Stimulated activated CD8-positive, alpha-beta memory T cell treated with anti-CD3 and anti-CD28 coated beads, Interleukin-2, amount 100 ng/mL, for 1 hour (primary cell): ENCODE measurements around the gene MEPCE.

Experiments
- DNase-seq, 2 donors: peaks; one replicate each; pipeline ENCODE4 v3.0.0-alpha.2; 2020; ENCODE audit warnings: low read depth in 2 of 2

Gene MEPCE

GRCh38 chr7:100406767-100407166, 22.9 kb upstream of the MEPCE start:
- DNase-seq = no peak

- no peak for DNase-seq
Observed at GRCh38 chr7:100407285-100408180, 22.1 kb upstream of the MEPCE start.

DNA sequence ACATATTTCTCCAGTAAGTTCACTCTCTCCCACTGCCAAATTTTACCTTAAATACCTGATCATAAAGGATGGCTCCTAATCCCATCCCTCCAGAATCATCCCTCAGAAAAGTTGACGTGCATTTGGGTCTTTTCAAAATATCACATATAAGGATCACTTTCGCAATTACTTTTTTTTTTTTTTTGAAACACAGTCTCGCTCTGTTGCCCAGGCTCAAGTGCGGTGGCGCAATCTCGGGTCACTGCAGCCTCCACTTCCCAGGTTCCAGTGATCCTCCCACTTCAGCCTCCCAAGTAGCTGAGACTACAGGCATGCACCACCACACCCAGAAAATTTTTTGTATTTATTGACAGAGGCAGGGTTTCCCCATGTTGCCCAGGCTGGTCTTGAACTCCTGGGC, 18.5 kb upstream of the MEPCE start:
- DNase-seq = no peak

- DNase-seq = no peak
Observed at GRCh38 chr7:100413346-100413745, 16.3 kb upstream of the MEPCE start.

- no peak for DNase-seq
Observed at GRCh38 chr7:100413889-100414288, 15.7 kb upstream of the MEPCE start.

- DNase-seq = no peak
Observed at GRCh38 chr7:100415448-100415847, 14.2 kb upstream of the MEPCE start.

GRCh38 chr7:100418930-100419659, 10.5 kb upstream of the MEPCE start:
- no peak for DNase-seq

DNA sequence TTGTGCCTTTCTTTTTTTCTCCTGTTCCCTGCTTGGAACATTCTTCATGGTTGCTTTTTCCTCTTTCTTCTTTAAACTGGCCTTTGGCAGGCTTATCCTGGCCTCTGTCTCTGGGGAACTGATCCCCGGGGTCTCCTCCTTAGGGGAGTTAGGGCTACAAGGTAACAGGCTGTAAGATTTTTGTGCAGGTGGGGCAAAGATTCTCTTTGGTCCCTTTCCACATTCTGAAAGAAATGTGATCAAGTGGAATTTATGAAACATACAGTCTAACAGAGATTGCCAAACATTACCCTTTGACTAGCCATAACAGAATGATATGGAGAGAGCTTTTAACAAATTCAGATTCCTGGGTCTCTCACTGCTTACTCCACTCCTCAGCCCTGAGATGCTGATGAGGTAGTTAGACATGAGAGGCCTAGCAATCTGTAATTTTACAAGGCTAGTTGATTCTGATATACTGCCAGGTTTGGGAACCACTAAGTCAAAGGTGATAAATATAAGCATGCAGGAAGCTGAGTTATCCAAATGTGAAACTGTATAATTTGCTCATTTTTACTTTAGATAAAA, 9.9 kb upstream of the MEPCE start:
- DNase-seq = no peak

DNA sequence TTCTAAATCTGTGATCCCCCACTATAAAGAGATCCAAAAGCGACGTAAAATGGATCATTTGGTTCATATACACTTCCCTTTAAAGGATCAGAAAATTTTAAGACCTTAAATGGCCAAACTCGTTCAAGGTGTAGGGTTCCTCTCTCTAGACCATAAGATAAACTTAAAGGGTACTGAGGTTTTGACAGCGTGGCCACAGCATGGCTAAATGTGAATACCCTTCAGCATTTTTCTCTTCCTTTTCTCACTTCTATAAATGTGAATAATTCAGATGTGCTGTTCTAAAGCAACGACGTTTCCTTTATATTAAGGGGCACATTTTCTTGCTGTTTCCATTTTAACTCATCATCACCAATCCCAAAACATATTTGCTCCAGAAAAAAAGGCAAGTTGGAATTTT, 6.3 kb upstream of the MEPCE start:
- no peak for DNase-seq

GRCh38 chr7:100425347-100425746, 4.3 kb upstream of the MEPCE start:
- DNase-seq = no peak

DNA sequence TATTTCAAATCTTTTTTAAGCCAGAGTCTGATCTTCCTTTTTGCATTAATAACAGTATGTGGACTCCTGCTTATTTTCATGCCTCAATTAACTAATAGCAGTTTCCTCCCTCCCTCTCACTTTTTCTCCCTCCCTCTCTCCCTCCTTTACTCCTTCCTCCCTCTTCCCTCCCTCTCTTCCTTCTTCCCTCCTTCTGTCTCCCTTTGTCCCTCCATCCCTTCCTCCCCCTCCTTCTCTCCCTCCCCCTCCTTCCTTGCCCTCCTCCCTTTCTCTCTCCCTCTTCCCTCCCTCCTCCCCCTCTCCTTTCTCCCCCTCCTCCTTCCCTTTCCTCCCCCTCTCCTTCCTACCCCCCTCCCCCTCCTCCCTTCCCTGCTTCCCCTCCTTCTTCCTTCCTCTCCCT, 3.1 kb upstream of the MEPCE start:
- DNase-seq = no peak

DNA sequence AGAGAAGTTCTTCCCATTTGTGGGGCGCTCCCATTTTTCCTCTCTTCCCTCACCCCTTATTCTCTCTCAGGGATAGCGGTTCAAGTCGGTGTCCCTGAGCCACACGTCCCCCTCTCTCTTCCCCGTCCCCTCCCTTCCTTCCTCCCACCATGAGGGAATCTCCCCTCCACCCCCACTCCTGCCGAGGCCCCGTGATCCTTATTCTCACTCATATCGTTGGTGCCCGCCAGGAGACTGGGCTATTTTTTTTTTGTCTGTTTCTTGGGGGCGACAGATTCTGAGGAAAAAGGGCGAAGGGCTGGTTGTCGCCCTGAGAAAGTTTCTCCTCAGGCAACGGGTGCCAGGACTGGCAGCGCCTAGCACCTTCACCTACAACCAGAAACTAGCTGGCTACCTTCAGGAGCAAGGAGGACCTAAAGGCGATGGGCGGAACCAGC, 1.9 kb upstream of the MEPCE start:
- no peak for DNase-seq

- peak; percentile 95 for DNase-seq
Observed at GRCh38 chr7:100428199-100428966, 1.2 kb upstream of the MEPCE start, which contains the start of gene ZCWPW1. TSS of gene ZCWPW1 (minus strand) at chr7:100428703. CDS start at chr7:100420649, 8,054 bp downstream.

- DNase-seq = peak; percentile 100
Observed at GRCh38 chr7:100428967-100429636, 529 bp upstream of the MEPCE start.

GRCh38 chr7:100430493-100431285, 1.1 kb downstream of the MEPCE start:
- no peak for DNase-seq

- no peak for DNase-seq
Observed at GRCh38 chr7:100431286-100431735, 1.7 kb downstream of the MEPCE start.

- no peak for DNase-seq
Observed at GRCh38 chr7:100432053-100432452, 2.4 kb downstream of the MEPCE start.

- DNase-seq = no peak
Observed at GRCh38 chr7:100432621-100433275, 3.1 kb downstream of the MEPCE start.

- no peak for DNase-seq
Observed at GRCh38 chr7:100433276-100433591, 3.6 kb downstream of the MEPCE start.
